Measurements from ENCODE around the gene TEKTIP1. TPM values are rescaled to one million over a fixed set of nuclear protein-coding genes. Genes with fewer than 3 reads are reported as not detected.

TEKTIP1 gene
- total RNA-seq, 1 experiment from 2014 or later, result not detected

- Histone ChIP-seq H3K4me1 (ENCODE audit: control insufficient read depth, insufficient read depth, low read length) (peaks cover 4% of the 10 kb centered on the region; the same call in 1 of the 2 replicates), H3K36me3 (ENCODE audit: control insufficient read depth, insufficient read depth, low read length) (no peaks in the 10 kb centered on the region; the same call in 1 of the 2 replicates), H3K27ac (ENCODE audit: low read length) (no peak overlapping the region), H3K4me3 (ENCODE audit: low read depth in 2 of 2, low read length in 2 of 2) (no peak overlapping the region), H3K27me3 (ENCODE audit: control insufficient read depth, insufficient read depth, low read length) (no peaks in the 10 kb centered on the region), H3K9me3 (ENCODE audit: control insufficient read depth, insufficient read depth, low read depth, low read length) (no peaks in the 10 kb centered on the region)
- in situ Hi-C loops (cut with HindIII; ENCODE audit: low pct_unique_long_range_greater_than_20kb, low sequenced_read_pairs) (no loop called here), intact Hi-C loops (cut with micrococcal nuclease; ENCODE audit: unreplicated experiment) (no loop called here)
- ATAC-seq (no peak), DNase-seq (ENCODE audit: low read depth, low spot score) (no peak)
- CTCF ChIA-PET, result no interaction called here
- BruUV-seq (replicated peaks), result no TSS peak
- no peak for TF ChIP-seq REST (IDR thresholded peaks at IDR 0.05; ENCODE audit: insufficient read depth in 1 of 2, low read depth in 2 of 2, low read length in 1 of 2)
- no peak for TF ChIP-seq POLR2AphosphoS5 (IDR thresholded peaks at IDR 0.05; ENCODE audit: low read depth, low read length)
- no peak for TF ChIP-seq TCF7L2 (IDR thresholded peaks at IDR 0.05; ENCODE audit: low read depth, low read length)
- no peak for TF ChIP-seq CTCF (IDR thresholded peaks at IDR 0.05)
- POLR2A ChIA-PET, result no interaction called here
Observed at GRCh38 chr19:3532154-3532786, 6.7 kb upstream of the TEKTIP1 start.

GRCh38 chr19:3533033-3533432 lies 5.9 kb upstream of the TEKTIP1 start:
- CTCF ChIA-PET, result no interaction called here
- TF ChIP-seq SIN3A (IDR thresholded peaks at IDR 0.05; ENCODE audit: borderline replicate concordance, insufficient read depth, low read depth, low read length) (no peak), REST (IDR thresholded peaks at IDR 0.05; ENCODE audit: insufficient read depth in 1 of 2, low read depth in 2 of 2, low read length in 1 of 2) (no peak), CTCF (IDR thresholded peaks at IDR 0.05) (no peak), TCF7L2 (IDR thresholded peaks at IDR 0.05; ENCODE audit: low read depth, low read length) (no peak), POLR2AphosphoS5 (IDR thresholded peaks at IDR 0.05; ENCODE audit: low read depth, low read length) (no peak)
- in situ Hi-C loops (cut with HindIII; ENCODE audit: low pct_unique_long_range_greater_than_20kb, low sequenced_read_pairs), result no loop called here

More at GRCh38 chr19:3533033-3533432, 5.9 kb upstream of the TEKTIP1 start:
- POLR2A ChIA-PET, result no interaction called here
- H3K36me3 ChIP-seq (ENCODE audit: control insufficient read depth, insufficient read depth, low read length), result no peaks in the 10 kb centered on the region; the same call in 1 of the 2 replicates
- no peak overlapping the region for H3K27ac ChIP-seq (ENCODE audit: low read length)
- intact Hi-C loops (cut with micrococcal nuclease; ENCODE audit: unreplicated experiment), result no loop called here
- DNase-seq (ENCODE audit: low read depth, low spot score), result no peak
- H3K27me3 ChIP-seq (ENCODE audit: control insufficient read depth, insufficient read depth, low read length), result no peaks in the 10 kb centered on the region
- no peak overlapping the region for H3K4me3 ChIP-seq (ENCODE audit: low read depth in 2 of 2, low read length in 2 of 2)
- ATAC-seq, result no peak
- H3K9me3 ChIP-seq (ENCODE audit: control insufficient read depth, insufficient read depth, low read depth, low read length), result no peaks in the 10 kb centered on the region
- H3K4me1 ChIP-seq (ENCODE audit: control insufficient read depth, insufficient read depth, low read length), result peaks cover 4% of the 10 kb centered on the region; the same call in 1 of the 2 replicates
- no TSS peak for BruUV-seq (replicated peaks)
